H9 (cell line): Measurements from ENCODE around the gene DPF3. TPM values are rescaled to one million over a fixed set of nuclear protein-coding genes. Genes with fewer than 3 reads are reported as not detected.

Experiments used
- DNase-seq: peaks from one replicate; pipeline ENCODE4 v3.0.0-alpha.2; 2017
- H2AFZ ChIP-seq: one replicate; pipeline ENCODE4 v1.6.1; 2013; ENCODE audit warnings: mild to moderate bottlenecking, low read length, control low read depth, moderate library complexity
- H2AK5ac ChIP-seq: 2 replicates; pipeline ENCODE4 v1.6.1; 2013; ENCODE audit warnings: low read length, control low read depth, mixed read lengths; ENCODE audit not compliant: insufficient read length
- H2BK120ac ChIP-seq: one replicate; pipeline ENCODE4 v1.6.1; 2013; ENCODE audit warnings: low read depth, mild to moderate bottlenecking, low read length, control low read depth, inconsistent platforms; ENCODE audit not compliant: poor library complexity, severe bottlenecking
- H2BK12ac ChIP-seq: 2 replicates; pipeline ENCODE4 v1.6.1; 2013; ENCODE audit warnings: low read length, control low read depth, mixed read lengths, low read depth; ENCODE audit not compliant: insufficient read length
- H2BK15ac ChIP-seq: 2 replicates; pipeline ENCODE4 v1.6.1; 2013; ENCODE audit warnings: low read depth, low read length, control low read depth
- H2BK20ac ChIP-seq: one replicate; pipeline ENCODE4 v1.6.1; 2013; ENCODE audit warnings: low read depth, mild to moderate bottlenecking, low read length, control low read depth, inconsistent platforms; ENCODE audit not compliant: poor library complexity, severe bottlenecking
- H2BK5ac ChIP-seq: 2 replicates; pipeline ENCODE4 v1.6.1; 2013; ENCODE audit warnings: low read length, control low read depth, mixed read lengths; ENCODE audit not compliant: insufficient read length
- H3K14ac ChIP-seq: 2 replicates; pipeline ENCODE4 v1.6.1; 2013; ENCODE audit warnings: low read length, control low read depth; ENCODE audit not compliant: insufficient read depth
- H3K18ac ChIP-seq: 2 replicates; pipeline ENCODE4 v1.6.1; 2013; ENCODE audit warnings: low read depth, mild to moderate bottlenecking, mixed read lengths, low read length, control low read depth; ENCODE audit not compliant: insufficient read length
- H3K23ac ChIP-seq: 2 replicates; pipeline ENCODE4 v1.6.1; 2013; ENCODE audit warnings: low read length, control low read depth, mixed read lengths, low read depth; ENCODE audit not compliant: insufficient read length
- H3K23me2 ChIP-seq: 2 replicates; pipeline ENCODE4 v1.6.1; 2013; ENCODE audit warnings: low read depth, mild to moderate bottlenecking, mixed read lengths, low read length, control low read depth; ENCODE audit not compliant: insufficient read length, poor library complexity, severe bottlenecking
- H3K27ac ChIP-seq: 2 replicates; pipeline ENCODE4 v1.5.1; 2013; ENCODE audit warnings: low read length, control low read depth, mixed read lengths, low read depth; ENCODE audit not compliant: insufficient read length
- H3K27me3 ChIP-seq: 2 replicates; pipeline ENCODE4 v1.6.1; 2013; ENCODE audit warnings: low read length, control low read depth, inconsistent platforms; ENCODE audit not compliant: insufficient read depth
- H3K4ac ChIP-seq: 2 replicates; pipeline ENCODE4 v1.6.1; 2013; ENCODE audit warnings: low read depth, mild to moderate bottlenecking, control low read depth, inconsistent platforms, low read length, moderate library complexity
- H3K4me1 ChIP-seq: 2 replicates; pipeline ENCODE4 v1.6.1; 2013; ENCODE audit warnings: low read length, control low read depth, inconsistent platforms; ENCODE audit not compliant: insufficient read depth
- H3K4me2 ChIP-seq: 2 replicates; pipeline ENCODE4 v1.6.1; 2013; ENCODE audit warnings: low read length, control low read depth, mixed read lengths; ENCODE audit not compliant: insufficient read length, insufficient read depth
- H3K56ac ChIP-seq: 2 replicates; pipeline ENCODE4 v1.6.1; 2013; ENCODE audit warnings: low read depth, mild to moderate bottlenecking, mixed read lengths, low read length, control low read depth; ENCODE audit not compliant: insufficient read length
- H3K79me1 ChIP-seq: 2 replicates; pipeline ENCODE4 v1.6.1; 2013; ENCODE audit warnings: low read depth, mild to moderate bottlenecking, moderate library complexity, low read length, control low read depth, inconsistent platforms; ENCODE audit not compliant: insufficient read depth, poor library complexity, severe bottlenecking
- H3K79me2 ChIP-seq: 2 replicates; pipeline ENCODE4 v1.6.1; 2013; ENCODE audit warnings: low read length, control low read depth, inconsistent platforms; ENCODE audit not compliant: insufficient read depth
- H3K9ac ChIP-seq: 2 replicates; pipeline ENCODE4 v1.6.1; 2013; ENCODE audit warnings: low read length, control low read depth, mixed read lengths; ENCODE audit not compliant: insufficient read length; ENCODE audit errors: extremely low read depth
- H3K9me3 ChIP-seq: one replicate; pipeline ENCODE4 v1.6.1; 2013; ENCODE audit warnings: low read depth, low read length, inconsistent platforms; ENCODE audit not compliant: control insufficient read depth
- H3T11ph ChIP-seq: one replicate; pipeline ENCODE4 v1.6.1; 2013; ENCODE audit warnings: mild to moderate bottlenecking, low read length, control low read depth, inconsistent platforms
- H4K20me1 ChIP-seq: one replicate; pipeline ENCODE4 v1.6.1; 2013; ENCODE audit not compliant: control insufficient read depth, insufficient read length, insufficient read depth
- H4K5ac ChIP-seq: 2 replicates; pipeline ENCODE4 v1.6.1; 2013; ENCODE audit warnings: low read depth, mild to moderate bottlenecking, mixed read lengths, low read length, control low read depth; ENCODE audit not compliant: insufficient read length
- H4K8ac ChIP-seq: replicated peaks from 2 replicates; pipeline ENCODE4 v1.6.1; 2013; ENCODE audit warnings: low read length, control low read depth, mixed read lengths, low read depth; ENCODE audit not compliant: insufficient read length
- H4K91ac ChIP-seq: 2 replicates; pipeline ENCODE4 v1.6.1; 2013; ENCODE audit warnings: low read depth, mild to moderate bottlenecking, moderate library complexity, mixed read lengths, low read length, control low read depth; ENCODE audit not compliant: insufficient read length
- H3K27ac Mint-ChIP-seq, 3 experiments: 2 replicates in 2 of 3; 3 replicates in 1 of 3; pipeline ENCODE4 v1.8.0; 2020 to 2021; ENCODE audit warnings: mixed read lengths in 3 of 3, mild to moderate bottlenecking in 1 of 3, moderate library complexity in 1 of 3
- H3K27me3 Mint-ChIP-seq: 2 replicates; pipeline ENCODE4 v1.8.0; 2021; ENCODE audit warnings: low read depth, mild to moderate bottlenecking, moderate library complexity, mixed read lengths
- H3K36me3 Mint-ChIP-seq, 3 experiments: 2 replicates in 2 of 3; 3 replicates in 1 of 3; pipeline ENCODE4 v1.8.0; 2020 to 2021; ENCODE audit warnings: low read depth in 3 of 3, mixed read lengths in 3 of 3; ENCODE audit not compliant: insufficient read depth in 1 of 3
- H3K4me1 Mint-ChIP-seq, 2 experiments: 2 replicates each; pipeline ENCODE4 v1.8.0; 2020; ENCODE audit warnings: mixed read lengths in 2 of 2
- H3K4me3 Mint-ChIP-seq, 2 experiments: 2 replicates in 1 of 2; 3 replicates in 1 of 2; pipeline ENCODE4 v1.8.0; 2020 to 2021; ENCODE audit warnings: mild to moderate bottlenecking in 2 of 2, mixed read lengths in 2 of 2, moderate library complexity in 1 of 2
- H3K9me3 Mint-ChIP-seq, 2 experiments: 2 replicates in 1 of 2; 3 replicates in 1 of 2; pipeline ENCODE4 v1.8.0; 2020; ENCODE audit warnings: mild to moderate bottlenecking in 2 of 2, mixed read lengths in 2 of 2, moderate library complexity in 1 of 2
- CTCF ChIP-seq: fragments of 200-600 bp; sonication (generic); conservative IDR thresholded peaks from 3 replicates; pipeline ENCODE4 v1.8.0; 2021; ENCODE audit warnings: antibody characterized with exemption, mild to moderate bottlenecking
- WGBS: extraction: QIAGEN DNeasy Blood & Tissue Kit; methylation state at CpG from one replicate; pipeline ENCODE4 v1.1.7; 2013; ENCODE audit warnings: missing lambda C conversion rate, low lambda C conversion rate, mixed read lengths; ENCODE audit not compliant: insufficient read length; ENCODE audit errors: extremely low coverage; 5-methylcytosine and 5-hydroxymethylcytosine counted together
- total RNA-seq: library from RNA; stranded (reverse); gene quantifications from 2 replicates; pipeline ENCODE4 v1.2.1, GENCODE V29; 2021

The DPF3 gene
- total RNA-seq, 1 experiment from 2014 or later, result not detected

GRCh38 chr14:72663956-72664650 lies 229.8 kb downstream of the DPF3 start:
- Histone ChIP-seq H3K14ac (no peak overlapping the region), H4K5ac (no peak overlapping the region)

More at GRCh38 chr14:72663956-72664650, 229.8 kb downstream of the DPF3 start:
- no peak overlapping the region for H2AFZ ChIP-seq
- no peak overlapping the region for H2BK120ac ChIP-seq
- no peaks in the 10 kb centered on the region for H3K9me3 ChIP-seq
- H3T11ph ChIP-seq, result no peak overlapping the region
- no peak overlapping the region for H2BK5ac ChIP-seq
- no peak overlapping the region for H3K4me3 Mint-ChIP-seq
- H3K9me3 Mint-ChIP-seq, result no peaks in the 10 kb centered on the region
- no peak overlapping the region for H3K4ac ChIP-seq
- H4K8ac ChIP-seq, result no peak overlapping the region
- H4K20me1 ChIP-seq, result no peaks in the 10 kb centered on the region
- no peak overlapping the region for H3K18ac ChIP-seq
- no CpG with 5 or more reads among the region's 5 CpGs for WGBS
- no peaks in the 10 kb centered on the region for H3K23me2 ChIP-seq
- no peak overlapping the region for H2BK12ac ChIP-seq
- H2AK5ac ChIP-seq, result no peak overlapping the region
- no peak for TF ChIP-seq CTCF
- DNase-seq, result no peak
- H3K27me3 ChIP-seq, result no peaks in the 10 kb centered on the region
- no peaks in the 10 kb centered on the region for H3K79me1 ChIP-seq
- H3K23ac ChIP-seq, result no peak overlapping the region
- H2BK15ac ChIP-seq, result no peak overlapping the region
- H3K4me1 ChIP-seq, result no peaks in the 10 kb centered on the region
- no peak overlapping the region for H3K56ac ChIP-seq
- no peak overlapping the region for H3K9ac ChIP-seq
- H3K27ac Mint-ChIP-seq, result peak overlapping the region in 1 of 3 experiments; percentile 49; a peak in 1 of 7 replicates
- H4K91ac ChIP-seq, result no peak overlapping the region
- no peaks in the 10 kb centered on the region for H3K36me3 Mint-ChIP-seq
- no peaks in the 10 kb centered on the region for H3K79me2 ChIP-seq
- peaks cover 0 to 4% of the 10 kb centered on the region in 2 experiments; a peak in 1 of 4 replicates for H3K4me1 Mint-ChIP-seq
- no peak overlapping the region for H3K4me2 ChIP-seq
- no peaks in the 10 kb centered on the region; the same call in 1 of the 2 replicates for H3K27me3 Mint-ChIP-seq
- no peak overlapping the region for H2BK20ac ChIP-seq
- no peak overlapping the region for H3K27ac ChIP-seq
